Parathyroid adenoma (tissue), 2 donors: ENCODE measurements around the gene GSE1.

ENCODE experiments used
- H2AFZ ChIP-seq: fragments of 300-600 bp; sonication (generic); one replicate; pipeline ENCODE4 v1.7.0; 2017; ENCODE audit warnings: antibody characterized with exemption, mild to moderate bottlenecking
- H3K27ac ChIP-seq: fragments of 300-600 bp; sonication (generic); one replicate; pipeline ENCODE4 v1.7.0; 2017
- H3K27me3 ChIP-seq: fragments of 300-600 bp; sonication (generic); one replicate; pipeline ENCODE4 v1.7.0; 2017; ENCODE audit warnings: low read length; ENCODE audit not compliant: control insufficient read depth, insufficient read depth
- H3K36me3 ChIP-seq: fragments of 300-600 bp; sonication (generic); one replicate; pipeline ENCODE4 v1.7.0; 2017; ENCODE audit warnings: low read length; ENCODE audit not compliant: control insufficient read depth, insufficient read depth
- H3K4me1 ChIP-seq: fragments of 300-600 bp; sonication (generic); one replicate; pipeline ENCODE4 v1.7.0; 2017; ENCODE audit warnings: control low read depth
- H3K4me2 ChIP-seq: fragments of 300-600 bp; sonication (generic); one replicate; pipeline ENCODE4 v1.7.0; 2017; ENCODE audit warnings: low read length
- H3K4me3 ChIP-seq: fragments of 300-600 bp; sonication (generic); one replicate; pipeline ENCODE4 v1.7.0; 2017; ENCODE audit warnings: low read depth, low read length
- H3K79me2 ChIP-seq: fragments of 300-600 bp; sonication (generic); one replicate; pipeline ENCODE4 v1.7.0; 2017; ENCODE audit warnings: control low read depth
- H3K9ac ChIP-seq: fragments of 300-600 bp; sonication (generic); one replicate; pipeline ENCODE4 v1.7.0; 2017; ENCODE audit warnings: mild to moderate bottlenecking
- H3K9me3 ChIP-seq: fragments of 300-600 bp; sonication (generic); one replicate; pipeline ENCODE4 v1.7.0; 2017; ENCODE audit warnings: low read length; ENCODE audit not compliant: control insufficient read depth
- TF ChIP-seq, protein P1 (sequence below): fragments of 300-600 bp; sonication (generic); IDR thresholded peaks from one replicate; pipeline ENCODE4 v1.7.0; 2017; ENCODE audit warnings: antibody characterized with exemption, mild to moderate bottlenecking
- donor health status: primary hyperparathyroidism.

Gene GSE1

DNA sequence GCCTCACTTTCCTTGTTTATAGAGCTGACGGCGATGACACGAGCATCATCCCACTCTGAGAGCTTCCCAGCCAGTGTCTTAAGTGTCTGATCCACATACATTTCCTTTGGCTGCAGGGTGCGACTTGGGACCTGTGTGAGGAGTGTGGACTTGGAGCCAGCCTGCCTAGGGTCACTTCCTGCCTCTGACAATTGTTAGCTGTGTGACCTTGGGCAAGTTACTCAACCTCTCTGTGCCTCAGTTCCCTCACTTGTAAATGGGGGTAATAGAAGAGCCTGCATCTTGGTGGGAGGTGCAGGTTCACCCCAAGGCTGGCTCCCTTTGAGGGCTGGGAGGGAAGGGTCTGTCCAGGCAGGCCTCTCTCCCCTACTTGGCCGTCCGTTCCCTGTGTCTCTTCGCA is 27.4 kb upstream of the GSE1 start:
- H3K4me2 ChIP-seq: no peak overlapping the region
- no peaks in the 10 kb centered on the region for H3K9me3 ChIP-seq
- H3K4me3 ChIP-seq: no peak overlapping the region
- no peak overlapping the region for H2AFZ ChIP-seq
- peaks cover 100% of the 10 kb centered on the region for H3K79me2 ChIP-seq
- TF ChIP-seq, protein P1, sequence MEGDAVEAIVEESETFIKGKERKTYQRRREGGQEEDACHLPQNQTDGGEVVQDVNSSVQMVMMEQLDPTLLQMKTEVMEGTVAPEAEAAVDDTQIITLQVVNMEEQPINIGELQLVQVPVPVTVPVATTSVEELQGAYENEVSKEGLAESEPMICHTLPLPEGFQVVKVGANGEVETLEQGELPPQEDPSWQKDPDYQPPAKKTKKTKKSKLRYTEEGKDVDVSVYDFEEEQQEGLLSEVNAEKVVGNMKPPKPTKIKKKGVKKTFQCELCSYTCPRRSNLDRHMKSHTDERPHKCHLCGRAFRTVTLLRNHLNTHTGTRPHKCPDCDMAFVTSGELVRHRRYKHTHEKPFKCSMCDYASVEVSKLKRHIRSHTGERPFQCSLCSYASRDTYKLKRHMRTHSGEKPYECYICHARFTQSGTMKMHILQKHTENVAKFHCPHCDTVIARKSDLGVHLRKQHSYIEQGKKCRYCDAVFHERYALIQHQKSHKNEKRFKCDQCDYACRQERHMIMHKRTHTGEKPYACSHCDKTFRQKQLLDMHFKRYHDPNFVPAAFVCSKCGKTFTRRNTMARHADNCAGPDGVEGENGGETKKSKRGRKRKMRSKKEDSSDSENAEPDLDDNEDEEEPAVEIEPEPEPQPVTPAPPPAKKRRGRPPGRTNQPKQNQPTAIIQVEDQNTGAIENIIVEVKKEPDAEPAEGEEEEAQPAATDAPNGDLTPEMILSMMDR: no peak
- H3K9ac ChIP-seq: no peak overlapping the region
- peaks cover 3% of the 10 kb centered on the region for H3K4me1 ChIP-seq
- no peaks in the 10 kb centered on the region for H3K36me3 ChIP-seq
- no peaks in the 10 kb centered on the region for H3K27me3 ChIP-seq
- no peak overlapping the region for H3K27ac ChIP-seq

DNA sequence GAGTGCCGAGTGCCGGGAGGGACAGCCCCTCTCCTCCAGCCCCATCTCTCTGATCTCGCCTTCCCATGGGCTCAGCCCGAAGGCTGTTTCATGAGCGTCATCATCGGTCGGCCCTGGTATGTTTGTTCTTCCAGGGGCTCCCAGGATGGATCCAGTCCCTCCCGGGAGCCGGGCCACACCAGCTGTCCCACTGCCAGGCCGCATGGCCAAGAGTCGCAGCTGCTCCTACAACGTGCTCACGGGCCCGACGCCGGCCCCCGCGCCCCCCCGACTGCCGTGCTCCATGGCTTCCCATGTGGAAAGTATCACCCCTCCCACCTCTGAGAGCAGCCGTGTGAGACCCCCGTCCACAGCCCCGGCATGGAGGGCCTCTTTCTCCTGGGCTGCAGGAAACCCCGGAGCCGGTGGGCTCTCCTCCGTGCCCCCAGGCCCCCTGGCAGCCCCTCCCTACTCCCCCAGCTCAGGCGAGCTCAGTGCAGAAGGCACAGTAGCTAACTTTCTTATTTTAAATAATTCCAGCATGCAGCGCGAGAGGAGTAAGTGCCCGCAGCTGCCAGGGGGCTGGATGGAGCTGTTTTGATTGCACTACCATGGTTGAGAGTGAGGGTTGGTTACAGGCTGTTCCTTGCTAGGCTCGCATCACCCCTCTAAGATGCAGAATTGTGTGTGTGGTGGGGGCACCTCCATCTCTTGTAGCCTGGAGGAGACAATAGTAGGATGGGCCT is 26.6 kb upstream of the GSE1 start:
- Histone ChIP-seq H3K9ac (no peak overlapping the region), H3K79me2 (peaks cover 97% of the 10 kb centered on the region), H3K27me3 (no peaks in the 10 kb centered on the region), H3K36me3 (no peaks in the 10 kb centered on the region), H3K4me1 (peaks cover 3% of the 10 kb centered on the region), H3K4me3 (no peak overlapping the region), H2AFZ (no peak overlapping the region), H3K27ac (no peak overlapping the region), H3K9me3 (no peaks in the 10 kb centered on the region), H3K4me2 (no peak overlapping the region)
- TF ChIP-seq, protein P1: no peak

- Histone ChIP-seq H3K4me1 (peaks cover under 1% of the 10 kb centered on the region), H3K9ac (no peak overlapping the region), H3K4me3 (no peak overlapping the region), H3K27me3 (no peaks in the 10 kb centered on the region), H2AFZ (no peak overlapping the region), H3K79me2 (peaks cover 92% of the 10 kb centered on the region), H3K9me3 (no peaks in the 10 kb centered on the region), H3K27ac (no peak overlapping the region), H3K4me2 (no peak overlapping the region), H3K36me3 (no peaks in the 10 kb centered on the region)
- TF ChIP-seq, protein P1: no peak
These were observed 25.2 kb upstream of the GSE1 start for GRCh38 chr16:85587762-85588556.

DNA sequence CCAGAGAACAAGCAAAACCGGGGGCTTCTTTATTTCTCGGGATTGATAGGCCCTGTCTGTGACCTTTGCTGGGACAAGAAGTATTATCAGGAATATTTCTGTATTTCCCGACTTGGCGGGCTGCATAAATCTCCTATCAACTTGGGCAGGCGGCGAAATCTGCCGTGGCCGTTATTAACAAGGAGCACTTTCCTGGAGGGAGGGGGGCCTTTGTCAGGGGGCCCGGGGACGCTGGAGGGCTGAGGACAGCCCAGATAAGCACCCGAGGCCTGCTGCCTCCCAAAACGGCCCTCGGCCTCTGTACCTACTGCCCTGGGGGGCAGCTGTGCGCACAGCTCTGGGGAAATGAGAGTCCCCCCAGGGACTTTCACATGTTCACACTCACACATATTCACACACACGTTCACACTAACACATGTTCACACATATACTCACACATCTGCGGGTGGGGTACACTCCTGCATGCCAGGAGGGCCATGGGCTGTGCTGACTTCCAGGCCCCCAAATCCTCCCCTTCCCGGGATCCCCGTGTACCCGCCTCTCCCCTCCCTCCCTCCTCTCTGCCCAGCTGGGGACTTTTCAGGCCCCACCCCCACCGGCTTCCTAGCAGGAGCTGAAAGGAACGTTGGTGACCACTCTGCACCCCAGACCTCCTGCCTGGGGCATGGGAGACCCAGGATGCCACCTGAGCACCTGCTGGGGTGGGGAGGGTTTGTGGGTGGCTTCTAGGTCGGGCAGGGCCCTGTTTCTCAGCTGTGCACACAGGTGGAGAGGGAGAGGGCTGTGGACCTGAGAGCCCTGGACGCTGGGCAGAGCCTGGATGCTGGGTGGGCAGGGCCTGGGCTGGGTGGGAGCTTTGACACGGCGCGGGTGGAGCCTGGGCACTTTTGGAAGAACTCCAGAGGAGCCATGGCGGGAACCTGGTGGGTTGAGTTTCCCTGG is 24.3 kb upstream of the GSE1 start:
- no peaks in the 10 kb centered on the region for H3K27me3 ChIP-seq
- no peaks in the 10 kb centered on the region for H3K36me3 ChIP-seq
- H3K79me2 ChIP-seq: peaks cover 84% of the 10 kb centered on the region
- no peak overlapping the region for H3K9ac ChIP-seq
- no peak overlapping the region for H2AFZ ChIP-seq
- no peak overlapping the region for H3K4me2 ChIP-seq
- no peaks in the 10 kb centered on the region for H3K4me1 ChIP-seq
- no peak overlapping the region for H3K27ac ChIP-seq
- H3K9me3 ChIP-seq: no peaks in the 10 kb centered on the region
- TF ChIP-seq, protein P1: no peak
- no peak overlapping the region for H3K4me3 ChIP-seq
